GM18873 (cell line): ENCODE measurements around the gene TEX28.
A peak's percentile ranks its signal among the peaks of the same experiment; 100 is the strongest.
"Not testable (repeated sequence)": the region's sequence is repeated elsewhere in the genome, so short reads cannot be mapped to it uniquely, and the experiment has no call there.

Source experiments
- ATAC-seq: cut with Tn5 transposase; IDR thresholded peaks from one replicate; pipeline ENCODE4 v1.9.1; 2021; ENCODE audit warnings: mild to moderate bottlenecking, moderate library complexity, moderate number of reproducible peaks; ENCODE audit not compliant: unreplicated experiment, low FRiP score

The TEX28 gene

GRCh38 chrX:154294791-154295574 lies at the start of gene TEX28:
Gene TEX28, minus strand, starts transcription at chrX:154295124. Its CDS starts 3,007 bp downstream, at chrX:154292117.
- no peak for ATAC-seq

GRCh38 chrX:154343620-154344019 lies 48.7 kb upstream of the TEX28 start:
- not testable (repeated sequence) for ATAC-seq

DNA sequence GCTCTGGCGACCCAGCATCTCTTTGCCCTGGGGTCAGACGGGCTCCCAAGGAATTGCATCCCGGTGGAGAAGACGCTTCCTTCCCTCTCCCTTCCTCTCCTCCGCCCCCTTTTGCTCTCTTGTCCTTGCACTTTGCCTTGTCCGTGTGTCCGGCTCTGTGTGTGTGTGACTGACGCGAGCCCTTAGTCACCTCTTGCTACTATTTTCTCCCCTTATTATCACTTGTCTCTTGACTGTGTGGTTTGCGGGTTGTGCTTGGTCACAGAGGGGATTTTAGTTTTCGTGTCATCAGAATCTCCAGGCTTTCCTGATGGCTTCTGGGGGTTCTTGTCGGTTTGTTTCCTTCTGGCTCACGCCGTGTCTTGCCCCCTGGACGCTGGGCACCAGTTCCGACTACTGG lies 48.1 kb upstream of the TEX28 start:
- ATAC-seq, result not testable (repeated sequence)

GRCh38 chrX:154341399-154342298 lies 46.7 kb upstream of the TEX28 start:
- peak; percentile 60 for ATAC-seq

- no peak for ATAC-seq
Measured at GRCh38 chrX:154334496-154334895, 39.6 kb upstream of the TEX28 start.

GRCh38 chrX:154333837-154334271 lies 38.9 kb upstream of the TEX28 start:
- no peak for ATAC-seq

DNA sequence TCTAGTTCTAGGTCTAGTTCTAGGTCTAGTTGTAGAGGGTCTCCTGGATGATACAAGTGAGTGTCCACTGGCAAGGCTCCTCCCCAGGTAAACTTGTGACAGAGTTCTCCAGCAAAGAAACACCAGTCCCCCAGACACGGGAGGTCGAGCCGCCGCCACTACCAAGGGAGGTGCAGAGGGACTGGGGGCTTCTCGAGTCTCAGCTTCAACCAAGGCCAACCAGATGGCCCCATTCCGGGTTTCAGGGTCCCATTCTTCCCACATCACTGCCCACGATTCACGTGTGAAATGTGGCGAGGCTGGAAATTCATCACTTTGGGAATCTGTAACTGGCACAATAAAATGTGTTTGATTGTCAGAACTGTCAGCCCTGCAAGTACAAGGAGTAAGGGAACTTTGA lies 38.2 kb upstream of the TEX28 start:
- no peak for ATAC-seq

GRCh38 chrX:154332561-154332960 lies 37.6 kb upstream of the TEX28 start:
- no peak for ATAC-seq

DNA sequence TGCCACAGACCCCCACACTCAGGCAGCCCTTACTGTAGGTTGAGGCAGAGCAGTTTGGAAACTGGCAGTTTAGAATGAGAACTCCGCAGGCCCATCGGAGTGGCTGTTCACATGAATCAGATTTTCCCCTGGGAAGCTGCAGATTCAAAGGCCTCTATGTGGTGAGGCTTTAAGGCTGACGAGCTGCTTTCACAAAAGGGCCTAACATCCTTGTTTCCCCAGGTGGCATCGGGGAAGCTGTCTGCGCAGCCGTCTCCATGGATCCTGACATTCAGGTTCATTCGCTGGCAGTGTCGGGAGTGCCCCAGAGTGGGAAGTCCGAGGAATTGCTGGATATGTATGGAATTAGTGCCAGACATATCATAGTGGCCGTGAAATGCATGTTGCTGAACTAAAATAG lies 34.4 kb upstream of the TEX28 start:
- no peak for ATAC-seq

GRCh38 chrX:154328646-154329045 lies 33.7 kb upstream of the TEX28 start:
- no peak for ATAC-seq

DNA sequence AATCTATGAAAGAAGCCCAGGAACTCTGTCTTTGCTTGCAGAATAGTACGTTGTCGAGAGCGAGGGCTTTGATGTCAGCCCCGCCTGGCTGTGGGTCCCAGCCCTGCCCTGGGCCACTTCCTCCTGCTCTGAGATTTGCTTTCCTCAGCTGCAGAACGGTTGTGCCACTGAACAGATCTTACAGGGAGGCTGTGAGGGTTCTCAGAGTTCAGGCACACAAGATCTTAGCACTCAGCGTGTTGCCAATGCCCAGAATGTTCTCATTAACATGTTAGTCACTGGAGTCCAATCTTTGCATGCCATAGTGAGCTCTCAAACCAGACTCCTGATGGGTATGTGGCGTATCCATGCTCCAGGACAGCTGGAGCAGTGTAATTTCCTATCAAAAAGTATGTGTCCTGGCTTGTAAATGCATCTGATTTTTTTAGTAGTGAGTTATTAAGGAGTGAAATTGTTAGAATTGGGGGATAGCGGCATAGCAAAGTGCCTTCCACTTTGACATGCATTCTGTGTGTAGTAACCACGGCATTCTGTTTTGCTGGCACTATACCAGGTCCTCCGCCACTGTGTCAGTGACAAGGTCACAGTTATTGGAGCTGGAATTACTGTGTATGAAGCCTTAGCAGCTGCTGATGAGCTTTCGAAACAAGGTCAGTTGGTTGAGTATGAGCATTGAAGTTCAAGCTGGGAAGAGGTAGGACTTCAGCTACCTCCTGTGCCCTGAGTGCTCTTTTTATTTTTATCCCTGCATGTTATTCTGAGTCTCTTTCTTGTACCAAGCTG lies 32.3 kb upstream of the TEX28 start:
- no peak for ATAC-seq

- no peak for ATAC-seq
Measured at GRCh38 chrX:154325541-154325940, 30.6 kb upstream of the TEX28 start.

GRCh38 chrX:154323537-154323936 lies 28.6 kb upstream of the TEX28 start:
- ATAC-seq, result no peak

- ATAC-seq, result no peak
Measured at GRCh38 chrX:154322890-154323289, 28.0 kb upstream of the TEX28 start.

- no peak for ATAC-seq
Measured at GRCh38 chrX:154321594-154321993, 26.7 kb upstream of the TEX28 start.

DNA sequence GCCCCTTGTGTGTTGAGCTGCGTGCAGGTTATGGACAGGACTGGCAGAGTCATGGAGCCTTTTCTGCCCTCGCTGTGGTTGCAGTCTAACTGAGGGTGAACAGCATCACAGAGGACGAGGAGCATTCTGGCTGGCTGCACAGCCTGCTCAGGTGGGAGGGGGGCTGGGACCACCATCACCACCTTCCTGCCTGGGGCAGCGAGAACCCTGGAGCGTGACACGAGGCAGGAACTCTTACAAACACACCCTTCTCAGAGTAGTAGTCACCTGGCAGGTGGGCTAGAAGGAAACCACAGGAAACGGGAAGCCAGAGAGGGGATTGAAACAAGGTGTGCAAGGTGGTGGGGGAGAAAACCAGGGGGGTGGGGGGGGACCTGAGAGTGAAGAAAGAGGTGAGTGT lies 26.2 kb upstream of the TEX28 start:
- ATAC-seq, result no peak

DNA sequence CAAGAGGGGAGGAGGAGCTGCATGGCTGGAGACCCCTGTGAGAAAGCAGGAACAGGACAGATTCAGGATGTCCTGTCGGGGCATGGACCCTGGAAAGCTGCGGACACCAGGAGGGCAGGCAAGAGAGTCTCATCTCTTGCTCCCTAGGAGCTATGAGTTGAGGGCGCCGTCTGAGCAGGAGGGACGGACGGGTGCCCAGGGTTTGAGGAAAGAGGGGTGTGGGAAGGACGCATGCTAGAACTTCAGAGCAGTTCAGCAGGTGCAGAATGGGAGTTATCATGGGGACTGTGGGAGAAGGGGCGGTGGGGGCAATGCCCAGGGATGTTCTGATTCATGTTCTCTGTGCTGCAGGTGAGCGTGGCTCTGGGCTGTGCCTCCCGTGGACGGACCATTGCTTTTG lies 25.5 kb upstream of the TEX28 start:
- no peak for ATAC-seq

DNA sequence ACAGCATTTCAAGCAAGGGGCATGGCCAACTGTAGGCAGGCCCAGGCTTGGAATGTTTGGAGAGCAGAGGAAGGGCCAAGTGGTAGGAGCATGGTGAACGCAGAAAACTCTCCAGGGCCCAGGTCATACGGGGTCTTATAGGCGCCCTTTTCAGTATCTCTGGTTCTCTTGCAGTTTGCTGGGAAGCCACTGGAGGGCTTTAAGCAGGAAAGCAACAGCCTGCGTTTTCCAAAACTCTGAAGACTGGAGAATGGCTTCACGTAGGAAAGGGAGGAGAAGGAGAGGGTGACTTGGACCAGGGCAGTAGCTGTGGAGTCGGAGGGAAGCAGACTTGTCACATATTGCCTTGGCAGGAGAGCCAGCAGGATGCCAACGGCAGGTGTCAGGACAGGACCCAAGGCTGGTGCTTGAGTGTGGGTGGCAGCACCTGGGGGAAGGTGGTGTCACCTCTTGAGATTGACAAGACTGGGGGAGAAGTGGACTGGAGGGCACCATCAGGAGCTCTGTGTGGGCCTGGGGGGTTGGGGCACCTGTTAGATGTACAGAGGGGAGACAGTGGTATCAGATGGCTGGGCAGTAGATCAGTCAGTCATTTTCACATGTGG lies 22.6 kb upstream of the TEX28 start:
- ATAC-seq, result no peak

GRCh38 chrX:154315416-154315815 lies 20.5 kb upstream of the TEX28 start:
- no peak for ATAC-seq

- no peak for ATAC-seq
Measured at GRCh38 chrX:154313147-154313546, 18.2 kb upstream of the TEX28 start.
